ENCODE results near the gene SEC11C. TPM values are rescaled to one million over a fixed set of nuclear protein-coding genes. Genes with fewer than 3 reads are reported as not detected.

The SEC11C gene
- total RNA-seq, 1 experiment from 2014 or later, result 22.1 TPM

DNA sequence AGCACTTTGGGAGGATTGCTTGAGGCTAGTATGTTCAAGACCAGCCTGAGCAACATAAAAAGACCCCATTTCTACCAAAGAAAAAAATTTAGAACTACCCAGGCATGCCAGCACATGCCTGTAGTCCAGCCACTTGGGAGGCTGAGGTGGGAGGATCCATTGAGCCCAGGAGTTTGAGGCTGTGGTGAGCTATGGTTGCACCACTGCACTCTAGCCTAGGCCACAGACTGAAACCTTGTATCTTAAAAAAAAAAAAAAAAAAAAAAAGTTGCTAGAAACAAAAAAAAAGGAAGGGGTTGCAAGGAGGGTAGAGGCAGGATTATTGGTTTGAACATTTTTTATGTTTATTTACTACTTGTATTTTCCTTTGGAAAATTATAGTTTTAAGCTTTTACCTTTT lies 4.8 kb downstream of the SEC11C start:
- no peak for DNase-seq (ENCODE audit: low spot score)

DNA sequence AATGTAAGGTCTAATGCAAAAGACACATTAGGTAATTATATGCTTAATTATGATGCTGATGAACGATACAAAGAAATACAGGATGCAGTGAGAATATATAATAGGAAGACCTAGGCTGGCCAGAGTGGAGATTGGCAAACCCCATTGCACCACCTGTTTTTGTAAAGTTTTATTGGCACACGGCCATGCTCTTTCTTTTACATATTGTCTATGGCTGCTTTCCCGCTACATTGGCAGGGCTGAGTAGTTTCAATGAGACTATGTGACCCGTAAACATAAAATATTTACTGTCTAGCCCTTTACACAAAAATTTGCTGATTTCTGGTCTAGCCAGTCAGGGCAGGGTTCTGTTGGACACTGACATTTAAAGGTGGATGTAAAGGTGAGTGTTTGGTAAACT lies 5.4 kb downstream of the SEC11C start:
- DNase-seq (ENCODE audit: low spot score), result no peak

DNA sequence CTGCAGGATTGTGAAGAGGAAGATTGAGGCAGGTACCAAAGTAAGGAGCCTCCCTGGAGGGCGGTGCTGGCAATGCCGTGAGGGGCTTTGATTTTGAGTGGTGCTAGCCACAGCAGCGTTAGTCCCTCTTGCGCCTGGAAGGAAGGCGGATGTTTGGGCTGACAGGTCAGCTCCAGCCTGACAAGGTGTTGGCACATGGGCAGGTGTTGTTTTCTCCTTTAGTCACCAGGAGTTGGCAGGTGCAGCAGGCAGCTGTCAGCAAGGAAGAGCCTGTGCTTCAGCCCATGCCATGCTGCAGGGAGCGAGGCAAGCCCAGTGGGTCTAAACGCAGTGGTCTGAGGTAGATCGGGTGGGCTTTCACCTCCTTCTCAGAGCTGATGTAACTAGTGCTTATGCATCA lies 8.5 kb downstream of the SEC11C start:
- DNase-seq (ENCODE audit: low spot score), result no peak

DNA sequence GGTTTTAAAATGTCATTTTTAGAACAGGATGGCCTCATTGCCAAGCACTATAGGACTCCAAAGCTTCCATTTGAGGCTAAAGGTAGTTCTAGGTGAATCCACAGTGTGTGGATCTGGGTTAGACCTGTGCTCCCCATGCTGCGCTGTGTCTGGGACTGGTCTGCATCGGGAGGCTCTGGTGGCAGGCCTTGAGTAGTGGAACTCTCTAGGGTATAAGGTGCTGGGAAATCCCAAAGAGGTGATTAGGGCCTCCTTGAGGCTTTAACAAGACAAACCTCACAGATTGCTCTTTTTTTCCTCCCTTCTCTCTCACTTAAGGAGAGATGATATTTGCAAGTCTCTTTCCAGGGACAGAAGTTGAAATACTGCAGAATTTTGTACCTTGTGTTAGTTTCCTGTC lies 9.3 kb downstream of the SEC11C start:
- no peak for DNase-seq (ENCODE audit: low spot score)

DNA sequence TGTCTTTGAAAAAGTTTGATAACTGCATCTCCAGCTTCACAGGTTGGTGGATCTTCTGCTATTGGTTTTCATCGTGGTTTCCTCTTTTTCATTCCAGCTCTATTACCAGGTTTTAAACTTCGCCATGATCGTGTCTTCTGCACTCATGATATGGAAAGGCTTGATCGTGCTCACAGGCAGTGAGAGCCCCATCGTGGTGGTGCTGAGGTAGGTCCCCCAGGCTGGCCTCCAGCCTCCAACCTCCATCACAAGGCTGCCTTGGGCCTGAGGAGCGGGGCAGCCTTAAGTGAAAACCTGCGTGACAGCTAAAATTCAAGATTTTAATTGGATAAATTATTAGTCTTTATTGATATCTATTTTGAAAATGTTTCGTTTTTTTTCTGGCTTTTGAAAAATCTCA lies 9.7 kb downstream of the SEC11C start:
- DNase-seq (ENCODE audit: low spot score), result no peak

DNA sequence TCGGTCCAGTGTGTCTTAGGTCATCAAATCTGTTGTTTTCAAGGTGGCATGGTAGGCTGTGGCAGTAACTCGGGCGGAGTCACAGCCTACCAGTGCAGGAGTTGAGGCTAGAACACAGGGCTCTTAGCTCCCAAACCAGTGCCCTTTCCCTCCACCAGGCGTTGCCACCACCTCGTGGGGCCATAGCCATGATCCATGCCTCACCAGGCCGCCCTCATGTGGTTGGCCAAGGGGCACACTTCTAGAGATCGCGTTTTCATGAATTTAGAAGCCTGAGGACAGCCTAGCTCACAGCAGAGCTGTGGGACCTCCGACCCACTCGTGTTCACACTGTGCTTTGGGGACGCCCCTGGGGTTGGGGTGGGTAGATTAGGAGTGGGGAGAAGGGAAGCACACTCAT lies 10.6 kb downstream of the SEC11C start:
- no peak for DNase-seq (ENCODE audit: low spot score)

DNA sequence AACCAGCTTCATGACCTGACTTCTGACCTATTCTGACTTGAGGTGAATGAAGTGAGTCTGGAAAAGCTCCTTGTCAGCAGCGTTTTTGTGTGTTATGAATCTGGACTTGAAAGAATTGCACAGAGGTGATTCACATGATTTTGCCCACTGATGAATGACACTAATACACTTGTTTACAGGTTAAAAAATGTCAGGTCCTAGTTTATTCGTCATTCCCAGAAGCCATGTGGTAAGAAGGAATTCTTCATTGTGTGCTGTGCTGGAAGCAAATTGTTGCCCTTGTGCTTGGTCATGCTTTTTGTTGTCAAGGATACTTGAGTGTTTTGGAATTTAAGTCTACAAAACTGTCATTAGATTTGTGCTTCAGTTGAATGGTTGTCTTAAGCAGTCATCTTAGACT lies 15.5 kb downstream of the SEC11C start:
- no peak for DNase-seq (ENCODE audit: low spot score)

DNA sequence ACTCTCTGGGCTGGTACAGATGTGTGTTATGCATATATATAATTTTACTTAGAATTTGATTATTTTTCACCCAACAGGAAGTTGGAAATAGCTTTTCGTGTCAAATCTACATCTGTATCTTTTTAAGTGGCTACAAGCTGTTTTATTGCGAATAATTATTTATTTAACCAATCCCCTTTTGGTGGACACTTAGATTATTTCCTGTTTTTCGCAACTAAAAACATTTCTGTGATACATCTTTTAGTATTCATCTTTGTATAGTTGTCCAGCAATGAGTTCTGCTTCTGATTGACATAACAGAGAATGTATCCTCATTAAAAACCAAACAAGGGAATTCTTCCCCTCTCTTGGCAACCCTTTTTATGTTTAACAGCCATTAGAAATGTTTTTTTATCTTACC lies 16.6 kb downstream of the SEC11C start:
- DNase-seq (ENCODE audit: low spot score), result no peak

DNA sequence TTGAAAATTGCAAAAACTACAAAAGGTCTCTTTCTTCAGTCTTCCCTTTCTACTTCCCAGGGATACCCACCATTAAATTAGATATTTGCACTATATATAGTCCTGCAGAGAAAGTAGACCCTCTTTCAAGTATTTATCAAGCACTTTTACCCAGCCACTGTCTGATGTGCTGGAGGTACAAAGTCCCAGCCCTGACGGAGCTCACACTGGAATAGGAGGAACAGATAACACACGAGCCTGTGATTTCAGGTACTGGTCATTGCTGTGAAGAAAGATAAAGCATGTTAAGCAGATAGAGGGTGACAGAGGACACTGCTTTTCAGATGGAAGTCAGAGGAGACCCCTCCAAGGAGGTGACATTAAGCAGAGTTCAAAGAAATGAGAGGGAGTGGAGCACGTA lies 19.6 kb downstream of the SEC11C start:
- no peak for DNase-seq (ENCODE audit: low spot score)

DNA sequence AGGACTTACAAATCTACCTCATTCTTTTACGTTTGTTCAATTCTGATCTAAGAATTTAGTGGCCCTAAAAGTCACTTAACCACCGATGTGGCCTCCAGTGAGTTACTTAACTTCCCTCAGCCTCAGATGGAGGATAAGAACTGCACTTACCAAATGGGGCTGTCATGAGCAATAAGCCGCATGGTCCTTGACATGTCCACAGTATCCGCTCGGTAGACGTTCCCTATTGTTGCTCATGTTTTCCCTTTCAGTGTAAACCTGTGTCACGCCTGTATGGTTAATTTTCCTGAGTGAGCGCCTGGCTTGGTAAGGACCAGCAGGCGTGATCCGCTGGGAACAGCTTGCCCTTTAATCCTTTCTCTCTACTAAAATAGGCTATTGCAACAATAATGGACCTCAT lies 20.3 kb downstream of the SEC11C start:
- no peak for DNase-seq (ENCODE audit: low spot score)

DNA sequence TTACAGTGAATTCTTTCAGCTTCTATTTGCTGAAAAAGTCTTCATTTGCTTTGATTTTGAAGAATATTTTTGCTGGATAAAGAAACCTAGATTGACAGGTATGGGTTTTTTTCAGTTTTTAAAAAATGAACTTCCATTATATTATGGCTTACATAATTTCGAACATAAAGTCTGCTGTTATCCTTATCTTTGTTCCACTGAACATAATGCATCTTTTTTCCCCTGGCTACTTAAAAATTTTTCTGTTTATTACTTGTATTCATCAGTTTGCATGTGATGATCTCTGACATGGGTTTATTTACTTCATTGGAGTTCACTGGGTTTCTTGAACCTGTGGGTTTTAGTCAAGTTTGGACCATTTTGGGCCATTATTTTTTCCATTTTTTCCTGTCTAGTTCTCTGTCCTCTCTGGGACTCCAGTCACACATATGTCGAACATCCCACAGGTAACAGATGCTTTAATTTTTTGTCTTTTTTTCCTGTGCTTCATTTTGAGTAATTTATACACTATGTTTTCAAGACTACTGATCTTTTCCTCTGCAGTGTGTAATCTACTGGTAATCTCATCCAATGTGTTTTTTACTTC lies 33.1 kb downstream of the SEC11C start:
- DNase-seq (ENCODE audit: low spot score), result no peak

DNA sequence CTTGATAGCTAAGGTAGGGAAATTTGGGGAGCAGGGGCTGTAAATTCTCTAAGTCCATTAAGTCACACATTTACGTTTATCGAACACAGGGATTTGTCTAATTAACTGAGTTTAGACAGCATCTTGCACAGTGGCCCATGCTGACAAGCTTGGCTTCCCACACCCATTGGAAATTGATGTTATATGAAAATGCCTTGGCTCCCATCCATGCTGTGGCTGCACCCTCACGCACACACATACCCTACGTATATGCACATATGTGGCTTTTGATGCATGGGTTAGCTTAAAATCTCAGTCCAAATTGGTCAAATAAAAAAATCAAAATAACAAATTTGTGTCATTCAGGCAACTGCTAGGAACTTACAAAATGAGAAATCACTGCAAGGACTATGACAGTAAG lies 37.8 kb downstream of the SEC11C start:
- no peak for DNase-seq (ENCODE audit: low spot score)

DNA sequence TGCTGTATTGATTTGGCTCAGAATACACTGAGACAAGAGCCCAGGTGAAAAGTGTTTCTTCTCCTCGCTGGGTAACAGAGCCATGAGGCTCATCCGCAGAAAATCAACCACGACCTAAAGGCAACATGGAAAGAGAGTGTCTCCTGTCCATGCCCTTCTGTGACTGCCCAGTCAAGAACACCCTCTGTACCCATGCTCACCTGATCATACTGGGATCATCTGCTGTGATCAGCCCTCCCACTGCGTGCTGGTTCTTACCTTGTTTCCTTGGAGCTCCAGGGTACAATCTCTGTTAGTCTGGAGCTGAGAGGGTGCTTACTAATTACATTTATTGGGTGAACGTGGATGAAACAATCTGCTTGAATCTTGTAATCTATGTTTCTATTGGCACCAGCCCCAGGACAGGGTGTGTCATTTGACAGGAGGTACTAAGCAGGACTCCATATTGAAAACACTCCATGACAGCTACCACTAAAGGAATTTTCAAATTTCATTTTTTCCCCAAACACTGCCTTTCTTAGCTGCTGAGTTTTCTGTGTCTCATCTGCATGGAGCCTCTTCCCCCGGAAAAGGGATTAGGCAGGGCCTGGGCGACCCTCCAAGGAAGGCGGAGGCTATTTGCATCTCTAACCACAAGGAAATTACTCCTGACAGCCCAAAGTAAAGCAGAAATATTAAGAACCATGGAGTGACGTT lies 40.6 kb downstream of the SEC11C start:
- no peak for DNase-seq (ENCODE audit: low spot score)

DNA sequence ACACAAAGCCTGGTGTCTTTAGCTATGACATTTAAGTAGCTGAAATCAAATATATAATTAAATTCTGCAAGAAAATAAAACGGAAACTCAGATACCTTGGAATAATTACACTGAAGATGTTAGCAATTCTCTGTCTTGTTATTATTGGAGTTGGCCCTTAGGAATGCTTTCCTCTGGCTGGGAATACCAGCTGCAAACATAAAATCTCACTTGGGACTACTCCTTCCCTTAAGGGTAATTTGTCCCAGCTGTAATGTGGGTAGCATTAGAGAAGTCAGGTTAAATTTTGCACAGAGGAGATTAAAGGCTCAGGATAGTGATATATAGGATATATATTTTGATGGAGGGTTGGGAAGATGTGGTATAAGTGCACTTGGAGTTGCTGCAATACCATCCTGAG lies 43.0 kb downstream of the SEC11C start:
- no peak for DNase-seq (ENCODE audit: low spot score)

DNA sequence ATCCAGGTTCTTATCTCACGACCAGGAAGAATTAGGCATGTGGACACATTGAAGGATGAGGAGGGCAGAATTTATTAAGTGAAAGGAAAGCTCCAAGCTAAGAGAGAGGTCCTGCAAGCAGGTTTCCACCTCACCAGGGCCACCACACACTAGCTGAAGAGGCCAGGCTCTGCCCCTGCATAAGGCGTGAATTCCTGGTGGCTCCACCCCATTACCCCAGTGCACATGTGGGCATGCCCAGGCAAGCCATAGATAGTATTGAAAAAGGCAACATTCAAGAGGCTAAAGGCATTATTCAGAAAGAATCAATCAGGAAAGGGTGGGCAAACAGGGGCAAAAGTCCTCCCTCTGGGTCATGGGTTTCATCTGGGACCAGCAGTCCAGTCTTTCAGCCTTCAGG lies 49.3 kb downstream of the SEC11C start:
- no peak for DNase-seq (ENCODE audit: low spot score)

DNA sequence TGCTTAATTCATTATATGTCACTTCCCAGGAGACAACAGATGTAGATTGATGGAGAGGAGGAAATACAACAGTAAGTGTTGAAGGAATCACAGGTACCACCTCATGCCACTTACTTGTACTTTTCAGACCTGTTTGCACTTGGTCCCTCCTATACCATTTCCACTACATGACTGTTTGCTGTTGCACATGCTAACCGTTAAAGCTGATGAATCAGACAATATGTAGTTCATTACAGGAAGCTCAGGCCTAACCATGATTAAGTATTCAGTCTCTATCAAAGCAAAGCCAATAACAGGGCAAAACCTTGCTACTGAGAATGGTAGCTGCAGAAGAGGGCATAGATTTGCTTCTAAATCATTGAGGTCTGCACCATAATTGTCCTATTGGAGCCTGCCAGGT lies 50.1 kb downstream of the SEC11C start:
- DNase-seq (ENCODE audit: low spot score), result no peak

DNA sequence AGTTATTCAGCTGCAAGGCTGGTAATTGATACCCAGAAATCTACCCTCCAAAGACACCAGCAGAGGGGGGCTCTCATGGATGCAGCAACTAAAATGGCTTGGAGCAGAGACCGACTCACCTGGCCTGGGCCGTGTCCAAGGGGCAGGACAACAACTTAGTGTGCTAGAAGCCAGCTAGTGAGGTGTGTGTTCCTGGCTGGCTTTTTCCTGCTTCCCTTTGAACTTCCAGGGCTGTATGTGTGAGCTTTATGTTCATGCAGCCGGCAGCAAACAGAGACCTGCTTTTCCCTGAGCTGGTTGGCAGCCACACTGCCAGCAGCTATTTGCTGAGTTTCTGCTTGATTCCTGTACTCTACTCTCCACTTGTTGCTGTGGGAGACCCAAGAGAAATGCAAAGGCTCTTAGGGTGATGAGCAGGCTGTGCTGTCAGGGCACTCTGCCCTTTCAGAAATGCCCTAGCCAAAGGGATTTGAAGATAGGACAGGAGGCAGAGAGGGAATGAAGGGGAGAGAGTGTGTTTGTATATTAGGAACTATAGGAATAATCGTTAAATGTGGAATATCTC lies 56.6 kb downstream of the SEC11C start:
- DNase-seq (ENCODE audit: low spot score), result no peak

DNA sequence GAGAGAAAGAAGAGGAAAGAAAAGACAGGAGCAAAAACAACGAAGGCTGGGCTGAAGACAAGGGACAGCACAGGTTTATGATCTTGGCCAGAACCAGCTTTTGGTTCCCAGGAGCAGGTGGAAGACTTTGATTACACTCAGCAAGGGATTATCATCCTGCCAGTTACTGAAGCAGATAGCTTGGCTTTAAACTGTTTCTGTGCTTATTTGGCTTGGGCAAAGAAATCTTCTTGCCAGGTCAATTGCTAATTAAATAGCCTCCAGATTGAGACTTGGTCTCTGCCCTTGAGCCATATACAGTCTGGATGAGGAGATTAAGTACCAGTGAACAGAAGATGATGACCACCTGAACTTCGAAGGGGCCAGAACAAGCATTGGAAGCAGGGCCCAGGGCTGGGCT lies 58.0 kb downstream of the SEC11C start:
- DNase-seq (ENCODE audit: low spot score), result no peak

DNA sequence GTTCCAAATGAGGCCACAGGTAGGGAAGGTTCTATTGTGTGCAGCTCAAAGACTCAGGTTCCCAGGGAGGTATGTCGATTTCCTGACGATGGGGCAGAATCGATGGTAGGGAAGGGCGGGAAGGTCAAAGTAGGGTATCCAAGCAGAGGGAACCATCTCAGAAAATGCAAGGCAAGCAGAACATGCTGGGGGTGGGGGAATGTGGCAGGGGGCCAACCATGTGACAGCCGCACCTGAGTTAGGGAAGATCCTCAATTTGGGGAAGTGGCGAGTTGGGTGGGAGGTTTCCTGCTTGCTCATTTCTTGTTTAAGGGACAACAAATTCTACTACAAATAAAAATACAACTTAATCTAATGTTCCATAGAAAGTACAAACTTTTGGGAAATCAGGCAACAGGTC lies 58.5 kb downstream of the SEC11C start:
- no peak for DNase-seq (ENCODE audit: low spot score)

DNA sequence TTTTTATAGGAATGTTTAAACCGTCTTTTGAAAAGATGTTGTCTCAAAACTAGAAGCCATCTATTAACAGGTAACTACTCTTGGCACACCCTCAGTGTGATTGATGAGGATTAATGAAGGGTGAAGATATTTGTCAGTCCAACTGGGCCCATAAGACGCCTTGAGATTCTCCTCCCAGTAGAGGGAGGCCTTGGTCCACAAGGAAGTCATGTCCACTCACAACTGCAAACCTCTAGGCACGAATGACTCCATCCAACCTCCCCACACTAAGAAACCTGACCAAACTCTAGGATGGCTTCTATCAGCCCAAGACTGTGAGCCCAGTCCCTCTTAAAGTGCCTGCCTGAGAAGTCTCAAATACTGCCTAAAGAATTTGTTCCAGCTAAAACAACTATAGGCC lies 61.1 kb downstream of the SEC11C start:
- DNase-seq (ENCODE audit: low spot score), result peak; percentile 7

DNA sequence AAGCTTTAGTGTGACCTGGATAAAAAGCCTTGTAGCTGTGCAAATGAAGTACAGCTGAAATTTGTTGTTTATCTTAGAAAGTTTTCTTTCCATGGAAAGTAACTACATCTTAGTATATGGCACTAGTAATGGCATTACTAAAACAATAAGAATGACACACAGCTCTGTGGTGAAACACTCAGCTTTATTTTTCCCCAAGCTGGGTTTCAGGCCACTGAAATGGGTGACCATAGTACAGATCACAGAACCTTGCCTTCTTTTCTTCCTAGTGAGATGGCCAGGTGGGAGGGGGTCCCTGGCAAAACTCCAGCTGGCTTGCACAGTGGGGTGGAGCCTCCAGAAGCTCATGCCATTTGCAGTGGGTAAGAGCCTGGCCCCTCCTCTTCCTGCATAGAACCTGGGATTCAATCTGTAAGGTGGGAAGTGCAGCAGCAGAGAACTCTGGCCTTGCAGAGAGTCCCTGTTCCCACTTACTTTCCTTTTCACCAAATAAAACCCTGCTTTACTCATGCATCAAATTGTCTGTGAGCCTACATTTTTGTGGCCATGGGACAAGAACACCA lies 62.7 kb downstream of the SEC11C start:
- DNase-seq (ENCODE audit: low spot score), result no peak

DNA sequence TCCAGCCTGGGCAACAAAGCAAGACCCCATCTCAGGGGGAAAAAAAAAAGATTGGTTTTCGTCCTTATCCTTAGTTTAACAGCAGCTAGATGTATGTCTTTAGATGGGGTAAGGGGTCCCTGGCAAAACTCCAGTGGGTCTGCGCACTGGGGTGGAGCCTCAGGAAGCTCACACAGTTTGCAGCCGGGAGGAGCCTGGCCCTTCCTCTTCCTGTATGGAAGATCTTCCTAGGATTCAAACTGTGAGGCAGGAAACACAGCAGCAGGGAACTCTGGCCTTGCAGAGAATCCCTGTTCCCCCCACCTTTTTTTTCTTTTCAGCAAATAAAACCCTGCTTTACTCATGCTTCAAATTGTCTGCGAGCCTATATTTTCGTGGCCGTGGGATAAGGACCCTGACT lies 67.8 kb downstream of the SEC11C start:
- no peak for DNase-seq (ENCODE audit: low spot score)

Measured in HT-29 (cell line).